Hematopoietic multipotent progenitor cell treated with erythropoietin and hydrocortisone succinate and interleukin-3 and kit ligand, for 6 days (in vitro differentiated cells): Measurements from ENCODE around the gene MAMLD1.

ENCODE experiments used
- DNase-seq: peaks from one replicate; pipeline ENCODE4 v3.0.0-alpha.2; 2015

Gene MAMLD1

GRCh38 chrX:150504397-150505182, 141.5 kb downstream of the MAMLD1 start:
- DNase-seq = no peak

GRCh38 chrX:150506020-150506419, 142.9 kb downstream of the MAMLD1 start:
- no peak for DNase-seq

GRCh38 chrX:150506486-150506885, 143.4 kb downstream of the MAMLD1 start:
- no peak for DNase-seq

GRCh38 chrX:150507251-150507856, 144.2 kb downstream of the MAMLD1 start:
- DNase-seq = peak; percentile 9

- DNase-seq = no peak
These were observed 144.9 kb downstream of the MAMLD1 start for GRCh38 chrX:150508018-150508417.

GRCh38 chrX:150508451-150509367, 145.6 kb downstream of the MAMLD1 start:
- DNase-seq = no peak

GRCh38 chrX:150509703-150510102, 146.6 kb downstream of the MAMLD1 start:
- no peak for DNase-seq

- DNase-seq = no peak
These were observed 149.4 kb downstream of the MAMLD1 start for GRCh38 chrX:150512461-150512901.

GRCh38 chrX:150513544-150513943, 150.4 kb downstream of the MAMLD1 start:
- DNase-seq = no peak

GRCh38 chrX:150514462-150514861, 151.3 kb downstream of the MAMLD1 start:
- DNase-seq = no peak

GRCh38 chrX:150515801-150516200, 152.7 kb downstream of the MAMLD1 start:
- DNase-seq = no peak

- DNase-seq = no peak
These were observed 154.3 kb downstream of the MAMLD1 start for GRCh38 chrX:150517303-150517910.

GRCh38 chrX:150522494-150522893, 159.4 kb downstream of the MAMLD1 start:
- no peak for DNase-seq

GRCh38 chrX:150525061-150525919, 162.2 kb downstream of the MAMLD1 start:
- no peak for DNase-seq

- DNase-seq = no peak
These were observed 163.6 kb downstream of the MAMLD1 start for GRCh38 chrX:150526692-150527091.

- DNase-seq = no peak
These were observed 164.0 kb downstream of the MAMLD1 start for GRCh38 chrX:150527108-150527507.

- DNase-seq = no peak
These were observed 166.5 kb downstream of the MAMLD1 start for GRCh38 chrX:150529587-150529986.

- DNase-seq = no peak
These were observed 167.7 kb downstream of the MAMLD1 start for GRCh38 chrX:150530821-150531220.

GRCh38 chrX:150531467-150531866, 168.3 kb downstream of the MAMLD1 start:
- no peak for DNase-seq

- DNase-seq = no peak
These were observed 170.7 kb downstream of the MAMLD1 start for GRCh38 chrX:150533863-150534262.

GRCh38 chrX:150536455-150537116, 173.5 kb downstream of the MAMLD1 start:
- DNase-seq = no peak
